ENCODE measurements around the gene NMRK2. TPM values are rescaled to one million over a fixed set of nuclear protein-coding genes. Genes with fewer than 3 reads are reported as not detected.
"Not testable (repeated sequence)": the region's sequence is repeated elsewhere in the genome, so short reads cannot be mapped to it uniquely, and the experiment has no call there.

NMRK2 gene
- total RNA-seq, 2 experiments from 2014 or later: not detected

DNA sequence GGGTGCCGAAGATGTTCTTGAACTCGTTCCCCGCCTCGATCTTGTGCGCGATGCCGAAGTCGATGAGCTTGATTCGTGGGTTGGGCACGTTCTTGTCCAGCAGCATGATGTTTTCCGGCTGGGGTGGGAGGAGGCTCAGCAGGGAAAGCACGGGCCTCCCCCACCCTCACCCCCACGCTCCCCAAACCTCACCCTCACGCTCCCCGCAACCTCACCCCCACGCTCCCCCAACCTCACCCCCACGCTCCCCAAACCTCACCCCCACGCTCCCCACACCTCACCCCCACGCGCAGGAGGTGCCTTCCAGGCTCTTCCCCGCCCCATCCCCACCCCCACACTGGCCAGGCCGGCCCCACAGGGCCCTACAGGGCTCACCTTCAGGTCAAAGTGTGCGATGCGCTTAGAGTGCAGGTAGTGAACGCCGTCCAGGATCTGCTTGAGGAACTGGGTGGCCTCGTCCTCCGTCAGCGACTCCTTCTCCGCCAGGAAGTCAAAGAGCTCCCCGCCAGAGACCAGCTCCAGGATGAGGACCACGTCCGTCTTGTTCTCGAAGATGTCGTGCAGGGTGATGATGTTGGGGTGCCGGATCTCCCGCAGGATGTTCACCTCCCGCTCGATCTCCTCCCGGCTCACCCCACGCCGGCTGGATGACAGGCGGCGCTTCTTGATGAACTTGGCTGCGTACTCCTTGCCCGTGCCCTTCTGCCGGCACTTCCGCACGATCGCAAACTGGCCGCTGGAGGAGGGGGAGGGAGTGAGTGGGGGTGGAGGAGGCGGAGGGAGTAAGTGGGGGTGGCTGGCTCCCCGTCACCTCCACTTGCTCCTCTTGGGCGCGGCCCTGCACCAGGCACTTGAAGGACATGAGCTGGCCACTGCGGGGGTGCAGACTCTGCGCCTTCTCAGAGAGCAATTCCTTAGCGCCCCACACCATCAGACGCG, 31.7 kb downstream of the NMRK2 start:
- Mint-ChIP-seq H3K4me3 (no peak overlapping the region), H3K27ac (no peak overlapping the region), H3K36me3 (ENCODE audit: low read depth) (peaks cover 31% of the 10 kb centered on the region), H3K9me3 (no peaks in the 10 kb centered on the region), H3K4me1 (peaks cover 11% of the 10 kb centered on the region), H3K27me3 (no peaks in the 10 kb centered on the region)
- DNase-seq: no peak
- CTCF ChIA-PET: no interaction called here
- POLR2A ChIA-PET: no interaction called here

DNA sequence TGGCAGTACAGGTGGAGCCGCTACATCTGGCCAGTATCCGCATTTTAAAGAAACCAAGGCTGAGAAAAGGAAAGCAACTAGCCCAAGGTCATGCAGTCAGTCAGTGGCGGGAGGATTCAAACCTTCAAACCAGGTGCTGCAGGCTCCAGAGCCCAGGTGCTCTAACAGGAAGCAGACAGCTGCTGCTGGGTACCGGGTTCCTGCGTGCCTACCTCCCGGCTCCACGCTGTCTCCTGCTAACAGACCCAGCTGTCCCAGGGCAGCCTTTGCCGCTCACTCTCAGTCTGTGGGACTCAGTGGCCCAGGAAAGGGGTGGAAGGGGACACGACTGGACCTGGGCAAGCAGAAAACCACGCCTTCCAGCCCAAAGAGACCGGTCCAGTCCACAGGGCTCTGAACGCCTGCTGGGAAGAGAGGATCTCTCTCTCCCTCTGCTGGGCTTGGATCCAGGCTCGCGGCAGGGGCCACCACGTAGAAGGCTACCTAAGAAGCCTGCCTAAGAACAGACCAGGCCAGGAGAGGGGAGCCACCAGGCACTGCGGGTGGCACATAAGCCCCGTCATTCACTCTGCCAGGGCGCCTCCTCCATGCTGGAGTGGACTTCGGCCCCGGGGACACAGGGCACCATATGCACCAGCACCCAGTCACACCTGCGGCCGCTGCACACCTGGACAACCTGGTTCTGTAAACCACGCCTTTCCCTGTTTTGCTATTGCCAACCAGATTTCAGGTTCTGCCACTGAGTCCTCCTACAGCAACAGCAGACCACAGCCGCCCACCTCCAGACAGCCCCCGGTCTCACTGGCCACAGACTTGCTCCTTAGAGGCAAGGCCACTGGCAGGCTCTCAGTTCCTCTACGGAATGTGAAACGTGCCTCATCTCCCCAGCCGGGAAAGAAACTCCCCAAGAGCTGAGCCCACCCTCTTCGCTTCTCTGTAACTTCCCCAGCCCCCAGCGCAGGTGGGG, 33.5 kb downstream of the NMRK2 start:
- Mint-ChIP-seq H3K27ac (no peak overlapping the region), H3K9me3 (no peaks in the 10 kb centered on the region), H3K4me3 (no peak overlapping the region), H3K36me3 (ENCODE audit: low read depth) (peaks cover 34% of the 10 kb centered on the region), H3K4me1 (peaks cover 27% of the 10 kb centered on the region), H3K27me3 (no peaks in the 10 kb centered on the region)
- DNase-seq: no peak
- POLR2A ChIA-PET: no interaction called here
- CTCF ChIA-PET: no interaction called here

DNA sequence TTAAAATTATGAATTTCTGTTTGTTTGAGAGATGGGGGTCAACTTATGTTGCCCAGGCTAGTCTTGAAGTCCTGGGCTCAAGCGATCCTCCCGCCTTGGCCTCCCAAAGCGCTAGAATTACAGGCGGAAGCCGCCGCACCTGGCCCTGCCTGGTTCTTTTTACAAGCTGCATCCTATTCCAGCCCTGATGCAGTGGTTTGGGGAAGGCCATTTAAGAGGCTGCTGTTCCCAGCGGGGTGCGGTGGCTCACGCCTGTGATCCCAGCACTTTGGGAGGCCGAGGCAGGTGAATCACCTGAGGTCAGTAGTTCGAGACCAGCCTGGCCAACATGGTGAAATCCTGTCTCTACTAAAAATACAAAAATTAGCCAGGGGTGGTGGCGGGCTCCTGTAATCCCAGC, 35.1 kb downstream of the NMRK2 start:
- DNase-seq, H3K27ac Mint-ChIP-seq, H3K4me3 Mint-ChIP-seq, H3K27me3 Mint-ChIP-seq, H3K9me3 Mint-ChIP-seq: not testable (repeated sequence)
- Mint-ChIP-seq H3K4me1 (peaks cover 29% of the 10 kb centered on the region), H3K36me3 (ENCODE audit: low read depth) (peaks cover 34% of the 10 kb centered on the region)
- ChIA-PET CTCF (interaction anchor here (1.8 kb wide), 1 partner anchor 20 kb away, joined by 6 read pairs; no protein-coding TSS in a partner anchor), POLR2A (interaction anchor here (5.4 kb wide), 1 partner anchor 14 kb away, joined by 122 read pairs; the partner anchor contains the start of gene EEF2)

DNA sequence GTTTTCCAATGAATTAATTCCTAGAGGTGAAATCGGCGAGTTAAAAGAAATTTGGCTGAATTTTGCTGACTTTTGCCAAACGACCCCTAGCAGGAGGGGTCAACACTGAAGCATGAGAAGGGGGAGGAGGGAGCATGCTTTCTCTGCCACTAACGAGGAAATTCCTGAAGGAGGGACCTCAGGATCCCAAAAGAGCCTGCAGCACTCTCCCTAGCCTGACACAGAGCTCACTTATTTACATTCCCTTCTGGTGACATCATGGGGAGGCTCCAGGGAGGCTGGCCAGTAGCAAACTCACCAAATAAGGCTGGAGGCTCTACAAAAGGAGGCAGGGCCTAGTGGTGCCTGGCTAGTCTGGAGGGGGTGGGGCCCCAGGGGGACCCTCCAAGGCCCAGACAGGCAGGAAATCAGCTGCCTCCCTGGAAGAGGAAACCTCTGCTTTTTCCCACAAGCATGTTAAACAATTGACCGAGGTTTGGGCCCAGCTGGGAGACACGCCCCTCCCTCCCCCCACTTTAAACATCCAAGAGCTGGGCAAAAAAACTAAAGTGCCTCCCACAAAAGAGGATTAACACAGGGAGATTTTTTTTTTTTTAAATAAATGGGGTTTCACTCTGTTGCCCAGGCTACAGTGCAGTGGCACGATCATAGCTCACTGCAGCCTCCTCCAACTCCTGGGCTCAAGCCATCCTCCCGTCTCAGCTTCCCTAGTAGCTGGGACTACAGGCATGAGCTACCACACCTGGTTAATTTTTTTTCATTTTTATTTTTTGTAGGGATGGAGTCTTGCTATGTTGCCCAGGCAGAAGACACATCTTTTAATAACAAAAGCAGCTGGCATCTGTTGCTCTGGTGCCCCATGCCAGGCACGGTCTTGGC, 35.9 kb downstream of the NMRK2 start:
- POLR2A ChIA-PET: interaction anchor here (0.6 to 5.4 kb wide), 2 partner anchors 13 to 54 kb away, joined by 3 to 122 read pairs; partner anchors contain the start of gene EEF2
- H3K36me3 Mint-ChIP-seq (ENCODE audit: low read depth): peaks cover 34% of the 10 kb centered on the region
- no peak overlapping the region for H3K27ac Mint-ChIP-seq
- H3K4me1 Mint-ChIP-seq: peaks cover 29% of the 10 kb centered on the region
- H3K9me3 Mint-ChIP-seq: no peaks in the 10 kb centered on the region
- H3K27me3 Mint-ChIP-seq: no peaks in the 10 kb centered on the region
- no peak for DNase-seq
- CTCF ChIA-PET: interaction anchor here (1.0 to 1.8 kb wide), 2 partner anchors 17 to 19 kb away, joined by 4 to 6 read pairs; partner anchors contain the start of gene EEF2
- no peak overlapping the region for H3K4me3 Mint-ChIP-seq

DNA sequence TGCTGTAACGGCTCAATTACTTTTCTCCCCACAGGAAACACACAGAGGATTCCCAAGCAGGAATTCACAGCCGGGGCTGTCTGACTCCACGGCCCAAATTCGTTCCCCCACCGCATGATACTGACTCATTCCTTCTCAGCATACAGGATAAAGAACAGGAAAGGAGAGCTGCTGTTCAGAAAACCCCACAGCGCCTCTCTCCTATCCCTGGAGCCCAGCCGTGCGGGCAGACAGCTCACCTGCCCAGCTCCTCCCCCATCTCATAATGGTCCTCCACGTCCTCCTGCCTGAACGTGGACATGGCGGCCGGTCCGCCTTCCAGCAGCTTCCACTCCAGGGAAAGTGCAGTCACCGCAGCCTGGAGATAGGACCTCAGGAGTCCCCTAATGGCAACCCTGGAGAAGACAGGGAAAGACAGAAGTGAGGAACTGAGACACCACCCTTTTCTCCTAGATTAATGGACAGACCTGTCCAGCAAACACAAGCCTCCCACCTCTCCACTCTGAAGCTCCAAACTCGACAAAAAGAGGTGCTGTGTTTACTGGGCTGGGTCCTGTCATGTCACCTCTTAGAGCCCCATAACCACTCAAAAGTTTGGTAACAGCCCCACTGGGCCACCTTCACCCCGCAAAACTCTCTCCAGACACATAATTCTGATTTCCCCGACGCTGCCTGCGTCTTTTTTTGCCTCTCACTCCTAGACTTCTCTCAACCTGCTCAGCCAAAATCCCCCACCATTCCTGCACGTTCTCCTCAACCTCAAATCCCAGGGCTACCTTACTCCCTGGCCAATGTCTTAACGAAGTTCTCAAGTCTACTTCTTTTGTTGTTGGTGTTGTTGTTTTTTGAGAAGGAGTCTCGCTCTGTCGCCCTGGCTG, 36.8 kb downstream of the NMRK2 start:
- ChIA-PET POLR2A (interaction anchor here (0.6 to 5.4 kb wide), 2 partner anchors 13 to 55 kb away, joined by 3 to 122 read pairs; partner anchors contain the start of gene EEF2), CTCF (interaction anchor here (0.6 to 1.8 kb wide), 3 partner anchors 9 to 18 kb away, joined by 3 to 6 read pairs (median 4); partner anchors contain the start of gene EEF2)
- Mint-ChIP-seq H3K27me3 (no peaks in the 10 kb centered on the region), H3K4me3 (peak overlapping the region; percentile 90), H3K36me3 (ENCODE audit: low read depth) (peaks cover 32% of the 10 kb centered on the region), H3K27ac (peak overlapping the region; percentile 77), H3K4me1 (peaks cover 29% of the 10 kb centered on the region), H3K9me3 (no peaks in the 10 kb centered on the region)
- DNase-seq: no peak

DNA sequence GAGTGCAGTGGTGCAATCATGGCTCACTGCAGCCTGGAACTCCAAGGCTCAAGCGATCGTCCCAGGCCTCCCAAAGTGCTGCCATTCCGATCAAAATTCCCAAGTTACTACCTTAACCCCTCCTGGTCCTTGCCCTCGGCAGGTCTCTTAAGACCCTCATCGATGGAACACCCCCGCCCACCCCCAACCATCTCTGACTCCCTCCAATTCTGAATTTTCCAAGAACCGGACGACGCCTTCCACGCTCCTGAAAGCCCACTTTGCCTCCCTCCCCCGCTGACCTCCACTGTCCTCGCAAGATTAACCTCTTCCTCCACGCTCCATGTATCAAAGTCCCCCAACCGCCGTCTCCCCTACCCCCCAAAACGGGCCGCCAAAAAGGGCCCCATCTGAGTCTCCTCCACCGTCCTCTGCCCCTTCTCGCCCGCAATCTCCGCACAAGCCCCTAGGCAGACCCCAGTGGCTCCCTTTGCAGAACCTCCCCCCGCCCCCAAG, 37.5 kb downstream of the NMRK2 start:
- POLR2A ChIA-PET: interaction anchor here (1.0 to 5.4 kb wide), 6 partner anchors 12 to 432 kb away, joined by 3 to 122 read pairs (median 5); partner anchors contain the start of genes CHAF1A, EEF2, MRPL54 and PIAS4
- peak overlapping the region; percentile 90 for H3K4me3 Mint-ChIP-seq
- H3K4me1 Mint-ChIP-seq: peaks cover 29% of the 10 kb centered on the region
- no peaks in the 10 kb centered on the region for H3K27me3 Mint-ChIP-seq
- CTCF ChIA-PET: interaction anchor here (0.6 to 1.1 kb wide), 3 partner anchors 10 to 18 kb away, joined by 3 to 11 read pairs (median 6); partner anchors contain the start of gene EEF2
- no peak for DNase-seq
- H3K9me3 Mint-ChIP-seq: no peaks in the 10 kb centered on the region
- H3K36me3 Mint-ChIP-seq (ENCODE audit: low read depth): peaks cover 29% of the 10 kb centered on the region
- peak overlapping the region; percentile 77 for H3K27ac Mint-ChIP-seq

DNA sequence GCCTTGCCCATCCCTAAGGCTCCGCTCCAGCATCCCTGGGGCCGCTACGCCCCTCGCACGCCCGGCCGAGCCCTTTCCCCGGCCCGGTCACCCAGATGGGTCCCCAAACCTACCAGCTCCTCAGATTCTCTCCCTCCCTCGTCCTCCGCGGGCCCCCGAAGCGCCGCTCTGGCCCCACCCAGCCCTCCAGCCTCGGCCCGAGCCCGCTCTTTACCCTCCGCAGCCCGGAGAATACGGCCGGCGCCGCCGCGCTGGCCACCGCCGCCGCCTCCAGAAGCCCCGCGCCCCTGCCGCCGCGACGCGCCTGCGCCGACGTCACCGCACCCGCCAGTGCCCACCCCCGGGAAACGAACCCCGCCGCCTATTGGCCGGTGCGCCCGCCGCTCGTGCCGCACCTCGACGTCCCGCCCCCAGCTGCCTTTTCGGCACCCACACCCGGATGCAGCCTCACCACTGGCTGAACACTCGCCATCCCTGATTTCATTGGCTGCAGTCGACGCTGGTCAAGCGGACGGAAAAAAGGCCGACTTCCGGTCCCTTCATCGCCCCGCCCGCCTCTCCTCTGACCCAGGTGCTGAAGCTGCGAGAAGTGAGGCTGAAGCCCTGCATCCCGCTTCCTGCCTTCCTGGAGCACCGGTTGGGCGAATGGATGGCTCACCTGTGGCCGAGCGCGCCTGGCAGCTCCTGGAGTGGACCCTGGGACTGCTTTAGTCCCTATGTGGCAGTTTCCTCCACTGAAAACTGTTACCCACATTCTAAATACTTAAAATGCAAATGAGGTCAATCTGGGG, 38.1 kb downstream of the NMRK2 start, which contains the start of gene DAPK3:
TSS of gene DAPK3 (minus strand) at position 292 of the 791 bp plus-strand sequence. CDS start 1,364 bp downstream, outside the sequence.
- ChIA-PET POLR2A (interaction anchor here (0.7 to 5.4 kb wide), 8 partner anchors 11 to 431 kb away, joined by 3 to 122 read pairs (median 4); partner anchors contain the start of genes CHAF1A, EEF2, MRPL54 and PIAS4), CTCF (interaction anchor here (0.5 to 1.3 kb wide), 5 partner anchors 13 to 416 kb away, joined by 3 to 11 read pairs (median 3); partner anchors contain the start of gene EEF2)
- Mint-ChIP-seq H3K27me3 (no peaks in the 10 kb centered on the region), H3K36me3 (ENCODE audit: low read depth) (peaks cover 32% of the 10 kb centered on the region), H3K9me3 (no peaks in the 10 kb centered on the region), H3K4me3 (peak within 1 kb of the TSS; percentile 90), H3K27ac (peak within 1 kb of the TSS; percentile 77), H3K4me1 (peaks cover 30% of the 10 kb centered on the region)
- DNase-seq: peak; percentile 94

DNA sequence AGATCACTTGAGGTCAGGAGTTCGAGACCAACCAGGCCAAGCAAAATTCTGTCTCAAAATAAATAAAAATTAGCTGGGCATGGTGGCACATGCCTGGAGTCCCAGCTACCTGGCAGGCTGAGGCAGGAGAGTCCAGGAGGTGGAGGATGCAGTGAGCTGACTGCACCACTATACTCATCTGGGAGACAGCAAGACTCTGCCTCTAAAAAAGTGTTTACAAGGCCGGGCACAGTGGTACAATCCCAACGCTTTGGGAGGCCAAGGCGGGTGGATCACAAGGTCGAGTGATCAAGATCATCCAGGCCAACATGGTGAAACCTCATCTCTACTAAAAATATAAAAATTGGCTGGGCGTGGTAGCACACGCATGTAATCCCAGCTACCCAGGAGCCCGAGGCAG, 42.3 kb downstream of the NMRK2 start:
- POLR2A ChIA-PET: interaction anchor here (0.8 to 2.9 kb wide), 3 partner anchors 9 to 33 kb away, joined by 3 to 25 read pairs (median 3); partner anchors contain the start of genes EEF2 and PIAS4
- Mint-ChIP-seq H3K4me3 (no peak overlapping the region), H3K27me3 (no peaks in the 10 kb centered on the region), H3K4me1 (peaks cover 30% of the 10 kb centered on the region), H3K27ac (no peak overlapping the region), H3K36me3 (ENCODE audit: low read depth) (peaks cover 47% of the 10 kb centered on the region), H3K9me3 (no peaks in the 10 kb centered on the region)
- DNase-seq: no peak
- CTCF ChIA-PET: interaction anchor here (0.7 to 0.8 kb wide), 2 partner anchors 11 to 270 kb away, joined by 3 to 4 read pairs; partner anchors contain the start of gene EEF2

DNA sequence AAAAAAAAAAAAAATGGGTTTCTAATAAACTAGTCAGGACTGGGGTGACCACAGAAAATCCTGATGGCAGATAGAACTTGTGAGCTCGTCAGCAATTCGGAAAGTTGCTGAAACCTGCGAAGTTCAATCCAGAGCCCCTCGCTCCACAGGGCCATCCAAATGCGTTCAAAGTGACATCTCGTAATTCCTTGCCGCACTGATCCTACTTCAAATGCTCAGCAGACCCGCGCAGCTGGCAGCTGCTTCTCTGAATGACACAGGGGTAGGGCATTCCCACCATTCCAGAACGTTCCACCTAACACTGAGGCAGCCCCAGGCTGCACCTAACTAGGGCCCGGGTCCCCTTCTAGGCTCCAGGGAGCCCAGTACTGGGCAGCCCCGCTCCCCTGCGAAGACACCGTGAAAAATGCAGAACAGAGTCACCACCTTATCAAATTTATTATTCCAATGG, 42.8 kb downstream of the NMRK2 start:
- Mint-ChIP-seq H3K27me3 (no peaks in the 10 kb centered on the region), H3K4me3 (no peak overlapping the region), H3K27ac (no peak overlapping the region), H3K4me1 (peaks cover 25% of the 10 kb centered on the region), H3K9me3 (no peaks in the 10 kb centered on the region), H3K36me3 (ENCODE audit: low read depth) (peaks cover 52% of the 10 kb centered on the region)
- ChIA-PET POLR2A (interaction anchor here (0.8 to 2.9 kb wide), 3 partner anchors 9 to 32 kb away, joined by 3 to 25 read pairs (median 3); partner anchors contain the start of genes EEF2 and PIAS4), CTCF (interaction anchor here (0.7 to 0.8 kb wide), 2 partner anchors 10 to 270 kb away, joined by 3 to 4 read pairs; partner anchors contain the start of gene EEF2)
- DNase-seq: no peak

Data from activated CD4-positive, alpha-beta memory T cell treated with anti-CD3 and anti-CD28 coated beads, Interleukin-2, amount 10 ng/mL, durations not matched to agents 7 days and 5 days (primary cell).